ENCODE measurements around the gene HDAC2.

GRCh38 chr6:113884011-113884410 lies 86.9 kb downstream of the HDAC2 start:
- TF ChIP-seq EP300 (IDR thresholded peaks at IDR 0.05) (no peak), POLR2A (IDR thresholded peaks at IDR 0.05; ENCODE audit: low read depth) (no peak), POLR2AphosphoS5 (IDR thresholded peaks at IDR 0.05) (no peak)
- TF ChIP-seq, protein P1, sequence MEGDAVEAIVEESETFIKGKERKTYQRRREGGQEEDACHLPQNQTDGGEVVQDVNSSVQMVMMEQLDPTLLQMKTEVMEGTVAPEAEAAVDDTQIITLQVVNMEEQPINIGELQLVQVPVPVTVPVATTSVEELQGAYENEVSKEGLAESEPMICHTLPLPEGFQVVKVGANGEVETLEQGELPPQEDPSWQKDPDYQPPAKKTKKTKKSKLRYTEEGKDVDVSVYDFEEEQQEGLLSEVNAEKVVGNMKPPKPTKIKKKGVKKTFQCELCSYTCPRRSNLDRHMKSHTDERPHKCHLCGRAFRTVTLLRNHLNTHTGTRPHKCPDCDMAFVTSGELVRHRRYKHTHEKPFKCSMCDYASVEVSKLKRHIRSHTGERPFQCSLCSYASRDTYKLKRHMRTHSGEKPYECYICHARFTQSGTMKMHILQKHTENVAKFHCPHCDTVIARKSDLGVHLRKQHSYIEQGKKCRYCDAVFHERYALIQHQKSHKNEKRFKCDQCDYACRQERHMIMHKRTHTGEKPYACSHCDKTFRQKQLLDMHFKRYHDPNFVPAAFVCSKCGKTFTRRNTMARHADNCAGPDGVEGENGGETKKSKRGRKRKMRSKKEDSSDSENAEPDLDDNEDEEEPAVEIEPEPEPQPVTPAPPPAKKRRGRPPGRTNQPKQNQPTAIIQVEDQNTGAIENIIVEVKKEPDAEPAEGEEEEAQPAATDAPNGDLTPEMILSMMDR (IDR thresholded peaks at IDR 0.05): no peak
